ENCODE data around the gene SMARCE1.

DNA sequence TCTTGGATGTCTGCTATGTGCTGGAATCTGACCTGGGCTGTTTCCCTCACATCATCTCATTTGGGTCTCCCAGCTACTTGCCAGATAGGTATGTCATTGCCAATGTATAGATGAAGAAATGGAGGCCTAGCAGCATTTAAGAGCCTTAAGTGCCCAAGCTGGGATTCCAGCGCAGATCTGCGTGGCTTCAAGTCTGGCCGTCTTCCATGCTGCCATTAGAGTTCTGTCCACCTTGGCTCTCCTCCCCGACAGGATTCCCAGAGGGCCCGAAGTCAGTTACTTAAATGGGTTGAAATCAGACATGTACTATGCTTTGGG, 49.4 kb downstream of the SMARCE1 start:
- TF ChIP-seq TAF1 (IDR thresholded peaks at IDR 0.05; ENCODE audit: low read depth, low read length) (no peak), POLR2AphosphoS5 (IDR thresholded peaks at IDR 0.05; ENCODE audit: low read depth, low read length) (no peak), SPI1 (IDR thresholded peaks at IDR 0.05; ENCODE audit: low read depth, low read length) (no peak), POLR2A (IDR thresholded peaks at IDR 0.05; ENCODE audit: low read depth, low read length) (no peak), POU2F2 (IDR thresholded peaks at IDR 0.05; ENCODE audit: low read depth, low read length) (no peak)

Data from GM12891 (cell line).